GM18520 (cell line): ENCODE measurements around the gene CDC42EP3.
A peak's percentile ranks its signal among the peaks of the same experiment; 100 is the strongest.

Experiments used
- ATAC-seq: cut with Tn5 transposase; IDR thresholded peaks from one replicate; pipeline ENCODE4 v1.9.1; 2021; ENCODE audit not compliant: unreplicated experiment

The CDC42EP3 gene, protein sequence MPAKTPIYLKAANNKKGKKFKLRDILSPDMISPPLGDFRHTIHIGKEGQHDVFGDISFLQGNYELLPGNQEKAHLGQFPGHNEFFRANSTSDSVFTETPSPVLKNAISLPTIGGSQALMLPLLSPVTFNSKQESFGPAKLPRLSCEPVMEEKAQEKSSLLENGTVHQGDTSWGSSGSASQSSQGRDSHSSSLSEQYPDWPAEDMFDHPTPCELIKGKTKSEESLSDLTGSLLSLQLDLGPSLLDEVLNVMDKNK

DNA sequence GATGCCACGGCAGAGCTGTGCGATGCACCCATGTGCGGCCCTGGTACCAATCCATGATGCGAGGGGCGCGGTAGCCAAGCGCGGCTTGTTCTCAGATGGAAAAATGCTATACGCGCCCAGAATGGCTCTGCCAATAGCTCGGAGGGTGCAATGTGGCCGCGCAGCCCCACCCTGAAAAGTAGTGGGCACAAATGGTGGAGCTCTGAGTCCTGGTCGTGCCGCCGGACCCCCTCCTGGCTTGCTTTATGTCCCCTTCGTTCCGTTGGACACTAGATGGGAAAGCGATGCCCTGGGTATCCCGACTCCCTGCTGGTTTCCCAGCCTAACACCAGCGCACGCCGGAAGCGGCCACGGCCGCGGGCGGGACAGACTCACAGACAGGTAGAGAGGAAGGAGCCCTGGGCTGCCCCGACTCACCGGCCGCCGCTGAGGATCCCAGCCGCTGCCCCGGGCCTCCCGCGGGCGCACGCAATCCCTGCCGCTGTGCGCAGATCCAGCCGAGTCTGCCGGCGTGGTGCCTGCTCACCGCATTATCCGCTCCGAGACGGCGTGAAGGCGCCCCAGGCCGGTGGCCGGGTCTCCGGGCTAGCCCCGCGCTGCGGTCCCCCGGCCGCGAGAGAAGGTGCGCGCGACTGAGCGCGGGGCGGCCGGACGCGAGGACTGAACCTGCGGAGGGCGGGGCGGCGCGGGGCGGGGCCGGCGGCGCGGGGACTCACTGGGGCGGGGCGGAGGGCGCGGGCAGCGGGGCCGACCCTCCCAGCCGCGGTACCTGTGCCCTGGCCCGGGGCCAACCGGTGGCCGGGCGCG is at the start of gene CDC42EP3:
CDC42EP3 (minus strand) TSS at position 634 of the 807 bp plus-strand sequence. CDS start 25,055 bp downstream, outside the sequence.
- ATAC-seq: peak; percentile 24

DNA sequence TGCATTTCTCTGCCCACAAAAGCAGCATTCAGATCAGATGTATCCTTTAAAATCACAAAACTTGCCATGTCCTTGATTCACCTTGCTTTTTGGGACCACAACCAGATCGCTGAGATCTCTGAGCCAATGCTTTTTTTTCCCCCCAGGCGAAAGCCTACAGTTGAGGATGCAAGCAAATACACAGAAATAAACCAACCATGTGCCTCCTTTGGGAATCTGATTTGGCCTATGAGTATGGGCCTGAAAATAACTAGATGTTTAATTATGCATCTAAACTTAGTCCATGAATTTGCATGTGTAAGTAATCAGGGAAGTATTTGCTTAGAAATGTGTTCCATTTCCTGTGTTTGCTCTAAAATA is 49.7 kb upstream of the CDC42EP3 start:
- no peak for ATAC-seq

DNA sequence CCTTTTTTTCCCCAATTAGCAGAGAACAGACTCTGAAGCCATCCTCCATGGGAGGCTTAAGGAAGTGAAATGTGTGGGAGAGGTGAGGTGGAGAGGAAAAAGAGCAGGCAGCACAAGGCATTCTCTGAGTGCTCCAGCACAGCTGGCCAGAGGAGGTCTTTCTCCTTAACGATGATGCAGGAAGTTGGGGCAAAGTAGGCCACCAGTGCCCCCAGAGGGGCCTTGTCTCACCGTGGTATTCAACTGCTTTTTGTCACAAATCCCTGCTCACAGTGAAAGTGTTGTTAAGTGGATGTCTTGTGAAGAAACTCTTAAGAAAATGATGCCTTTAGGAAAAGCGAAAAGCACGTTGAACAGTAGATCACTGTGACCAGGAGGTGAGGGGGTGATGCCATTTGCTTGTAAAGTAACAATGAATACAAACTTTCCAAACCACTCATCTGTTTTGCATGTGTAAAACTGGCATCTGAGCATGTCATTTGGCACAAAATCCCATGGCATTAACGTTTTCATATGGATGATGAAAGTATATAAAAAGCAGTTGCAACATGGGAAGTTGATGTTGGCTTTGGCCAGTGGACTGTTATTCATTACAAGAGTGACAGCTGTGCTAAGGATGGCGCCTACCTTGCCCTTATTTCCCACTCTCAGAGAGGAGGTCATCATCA is 49.2 kb upstream of the CDC42EP3 start:
- ATAC-seq: no peak

DNA sequence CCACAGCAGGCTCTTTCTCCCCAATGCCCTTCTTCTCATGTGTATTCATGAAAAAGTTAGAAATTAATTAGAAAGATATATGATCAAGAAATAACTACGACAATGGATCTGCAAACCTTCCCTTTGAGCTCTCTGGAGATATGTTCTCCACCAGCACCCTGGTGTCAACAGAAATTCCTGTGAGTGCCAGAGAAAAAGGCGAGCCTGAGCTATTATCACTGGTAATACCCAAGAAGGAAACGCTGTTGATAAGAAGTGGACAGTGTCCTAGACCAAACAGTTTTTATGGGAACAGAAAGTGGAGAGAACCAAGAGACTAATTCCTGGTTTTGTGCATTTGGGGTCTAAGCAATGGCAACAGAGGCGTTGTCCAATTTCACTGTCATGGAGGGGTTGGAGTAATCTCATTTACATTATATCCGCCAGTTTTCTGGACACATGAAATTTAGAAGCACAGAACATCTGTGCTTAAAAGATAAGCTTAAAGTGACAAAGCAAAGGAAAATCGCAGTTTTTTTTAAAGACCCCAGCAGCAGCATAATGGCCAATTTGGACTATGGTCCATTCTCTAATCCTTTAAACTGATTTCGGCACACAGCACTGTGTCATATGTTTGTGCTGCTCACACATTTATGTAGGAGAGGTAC is 47.2 kb upstream of the CDC42EP3 start:
- no peak for ATAC-seq

GRCh38 chr2:37713258-37713700 is 41.8 kb upstream of the CDC42EP3 start:
- ATAC-seq: no peak

DNA sequence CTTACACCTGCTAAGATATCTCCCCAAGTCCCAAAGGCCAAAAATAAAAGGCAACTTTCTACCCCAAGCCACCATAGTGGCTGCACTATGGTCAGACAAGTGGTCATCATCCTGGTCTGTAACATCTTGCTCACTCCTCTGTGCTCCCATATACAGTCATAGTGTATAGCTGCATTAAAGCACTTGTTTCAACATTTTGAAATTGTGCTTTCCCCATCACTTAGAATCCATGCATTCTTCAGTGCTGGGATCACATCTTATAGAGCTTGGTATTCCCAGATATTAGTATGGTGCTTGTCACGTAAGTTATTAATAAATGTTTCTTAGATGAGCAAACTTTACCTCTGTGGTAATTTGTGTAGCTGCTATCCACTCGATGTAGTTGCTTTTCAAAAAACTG is 40.4 kb upstream of the CDC42EP3 start:
- ATAC-seq: no peak

GRCh38 chr2:37711308-37711731 is 39.9 kb upstream of the CDC42EP3 start:
- ATAC-seq: no peak

- no peak for ATAC-seq
Observed at GRCh38 chr2:37709111-37709510, 37.7 kb upstream of the CDC42EP3 start.

DNA sequence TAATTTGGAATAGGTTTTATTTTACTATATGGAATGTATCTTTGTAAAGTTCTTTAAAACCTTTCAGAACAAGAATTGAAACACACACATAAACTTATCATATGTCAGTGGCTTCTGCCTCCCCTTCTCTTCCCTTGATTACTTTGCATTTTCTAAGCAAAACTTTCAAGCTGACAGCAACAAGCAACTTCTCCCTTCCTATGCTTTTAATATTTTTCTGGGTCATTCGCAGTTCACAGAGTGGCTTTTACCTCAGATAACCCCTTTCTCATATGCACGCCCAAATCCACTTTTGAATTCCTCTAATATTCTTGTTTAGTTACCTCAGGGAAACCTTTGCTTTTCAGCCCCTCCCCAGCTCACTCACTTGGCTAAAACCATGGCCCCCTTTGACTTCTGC is 36.7 kb upstream of the CDC42EP3 start:
- no peak for ATAC-seq

DNA sequence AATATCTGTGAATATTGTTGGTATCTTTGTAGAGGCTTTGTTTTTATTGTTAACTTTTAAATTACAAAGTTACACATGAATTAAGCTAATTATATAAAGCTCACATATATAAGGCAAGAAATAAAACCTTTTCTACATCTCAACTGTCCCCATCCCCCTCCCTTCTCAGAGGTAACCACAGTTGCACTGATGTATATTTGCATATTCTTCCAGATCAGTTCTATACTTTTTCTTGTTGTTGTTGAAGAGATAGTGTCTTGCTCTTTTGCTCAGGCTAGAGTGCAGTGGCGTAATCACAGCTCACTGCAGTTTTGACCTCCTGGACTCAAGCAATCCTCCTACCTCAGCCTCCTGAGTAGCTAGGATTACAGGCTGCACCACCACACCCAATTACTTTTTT is 36.0 kb upstream of the CDC42EP3 start:
- ATAC-seq: no peak

GRCh38 chr2:37706334-37707183 is 35.1 kb upstream of the CDC42EP3 start:
- no peak for ATAC-seq

DNA sequence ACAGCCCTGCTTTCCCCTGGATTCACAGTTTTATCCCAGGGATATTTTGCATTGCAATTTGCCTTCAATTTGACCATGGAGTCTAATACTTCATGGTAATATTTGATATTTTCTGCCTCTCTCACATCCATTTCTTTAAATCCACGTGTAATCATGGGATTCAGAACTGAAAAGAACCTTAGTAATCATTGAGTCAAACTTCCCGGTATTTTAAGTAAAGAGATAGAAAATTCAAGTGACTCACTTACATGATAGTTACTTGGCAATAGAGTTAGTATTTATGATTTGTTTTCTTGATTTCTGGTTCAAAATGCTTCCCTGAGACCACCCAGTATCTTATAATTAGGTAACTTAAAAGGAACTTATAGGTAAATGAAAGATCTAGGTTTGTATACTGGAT is 33.7 kb upstream of the CDC42EP3 start:
- no peak for ATAC-seq

DNA sequence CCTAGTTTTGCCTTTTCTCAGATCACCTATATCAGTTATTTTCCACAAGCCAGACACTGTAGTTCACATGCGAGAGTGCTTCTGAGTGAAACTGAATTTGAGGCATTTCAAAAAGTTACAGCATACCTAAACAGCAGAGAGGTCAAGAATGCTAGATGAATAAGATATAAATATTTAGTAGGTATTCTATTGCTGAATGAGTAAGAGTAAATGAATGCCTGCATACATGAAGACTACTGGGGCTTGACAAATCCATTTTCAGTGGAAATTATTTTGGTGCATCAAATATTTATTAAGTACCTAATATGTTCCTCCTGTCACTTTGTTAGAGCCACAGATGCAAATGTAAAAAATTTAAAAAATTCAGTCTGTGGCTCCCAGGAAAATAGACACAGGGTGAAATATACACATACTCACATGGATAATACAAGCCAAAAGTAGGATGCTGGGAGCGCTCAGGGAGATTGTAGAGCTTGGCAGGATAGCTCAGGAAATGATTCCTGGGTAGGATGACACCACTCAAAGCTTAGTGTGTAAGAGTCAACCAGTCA is 27.6 kb upstream of the CDC42EP3 start:
- no peak for ATAC-seq

DNA sequence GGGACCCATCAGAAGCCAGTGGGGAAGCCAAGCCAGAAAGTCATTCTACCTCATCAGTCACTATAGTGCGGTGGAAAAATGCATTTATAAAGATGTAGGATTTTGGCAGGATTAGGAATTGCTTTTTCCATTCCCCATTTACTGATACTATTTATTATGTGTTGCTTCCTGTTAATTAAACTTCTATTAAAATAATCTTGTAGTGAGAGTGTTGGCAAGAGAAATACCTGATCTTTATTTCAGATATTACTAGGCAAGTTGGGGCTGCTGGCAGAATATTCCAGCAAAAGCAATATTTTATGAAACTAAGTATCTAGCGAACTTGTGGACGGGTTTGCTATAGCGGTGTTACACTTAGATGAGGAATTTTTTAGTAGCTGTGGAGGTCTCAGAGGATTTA is 23.9 kb upstream of the CDC42EP3 start:
- ATAC-seq: no peak

GRCh38 chr2:37692711-37693110 is 21.3 kb upstream of the CDC42EP3 start:
- no peak for ATAC-seq

DNA sequence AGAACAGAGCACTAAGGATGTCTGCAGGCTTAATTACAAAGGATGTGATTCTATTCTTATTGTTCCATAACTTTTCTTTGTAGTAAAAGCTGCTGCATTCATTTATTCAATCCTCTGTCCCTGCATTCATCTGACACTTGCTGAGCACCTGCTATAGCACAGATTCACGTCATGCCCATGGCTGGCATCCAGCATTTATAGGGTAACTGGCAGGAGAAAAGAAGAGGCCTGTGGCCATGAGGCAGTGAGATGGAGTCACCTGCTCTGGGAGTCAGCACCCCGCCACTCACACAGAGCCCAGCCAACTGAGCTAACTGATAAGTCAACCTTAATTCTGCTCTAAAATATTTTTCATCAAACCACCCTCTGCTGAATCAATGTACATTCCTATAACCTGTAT is 18.3 kb upstream of the CDC42EP3 start:
- ATAC-seq: no peak

DNA sequence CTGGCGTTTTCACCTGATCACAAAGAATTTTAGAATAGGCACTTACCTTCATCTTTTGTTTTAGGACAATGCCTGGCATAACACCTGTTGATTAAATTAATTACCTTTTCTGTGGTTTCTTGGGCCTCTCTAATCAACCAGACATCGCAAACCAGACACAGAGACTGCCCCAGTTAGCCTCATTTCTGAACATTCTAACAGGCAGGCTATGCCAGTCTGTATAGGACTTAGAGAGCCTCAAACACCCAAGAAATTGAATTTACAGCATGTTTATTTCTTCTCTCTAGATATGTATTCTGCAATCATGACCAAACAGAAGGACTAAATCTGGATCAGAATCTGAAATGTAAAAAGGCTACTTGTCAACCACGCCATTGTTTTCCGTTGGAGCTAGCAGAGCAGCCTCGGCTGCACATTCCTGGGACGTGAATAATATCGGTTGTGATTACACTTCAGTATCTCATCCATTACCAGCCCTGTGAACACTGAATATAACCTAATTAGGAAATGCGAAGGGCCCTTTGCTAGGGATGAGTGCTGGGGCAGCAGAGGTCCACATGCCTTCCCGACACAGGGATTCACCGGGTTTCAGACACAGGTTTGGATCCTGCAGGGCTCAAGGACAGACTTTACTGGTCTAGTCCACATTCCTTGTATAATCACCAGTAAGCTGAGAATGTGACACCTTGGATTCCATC is 17.5 kb upstream of the CDC42EP3 start:
- no peak for ATAC-seq

- ATAC-seq: no peak
Observed at GRCh38 chr2:37686792-37687526, 15.5 kb upstream of the CDC42EP3 start.

- no peak for ATAC-seq
Observed at GRCh38 chr2:37684809-37685208, 13.4 kb upstream of the CDC42EP3 start.
